Epithelial cell of proximal tubule (primary cell): ENCODE data around the gene UBE2J1. TPM values are rescaled to one million over a fixed set of nuclear protein-coding genes. Genes with fewer than 3 reads are reported as not detected.

Experiments
- DNase-seq: peaks from one replicate; pipeline ENCODE4 v3.0.0-alpha.2; 2011; ENCODE audit warnings: low read depth
- H3K4me3 ChIP-seq: 2 replicates; pipeline ENCODE4 v1.5.1; 2011; ENCODE audit warnings: low read depth, mild to moderate bottlenecking, low read length
- CTCF ChIP-seq: conservative IDR thresholded peaks from 2 replicates; pipeline ENCODE4 v1.5.1; 2012; ENCODE audit warnings: low read depth, mild to moderate bottlenecking, low read length
- total RNA-seq: library from RNA; depleted of rRNA; stranded (reverse); fragments of >200 nt; gene quantifications from 2 replicates; pipeline ENCODE4 v1.2.3, GENCODE V29; 2015

Gene UBE2J1
- total RNA-seq, 1 donor from 2014 or later = 47.2 TPM

GRCh38 chr6:89388846-89389245 is 36.3 kb upstream of the UBE2J1 start:
- no peak for TF ChIP-seq CTCF
- DNase-seq = no peak
- H3K4me3 ChIP-seq = no peak overlapping the region

DNA sequence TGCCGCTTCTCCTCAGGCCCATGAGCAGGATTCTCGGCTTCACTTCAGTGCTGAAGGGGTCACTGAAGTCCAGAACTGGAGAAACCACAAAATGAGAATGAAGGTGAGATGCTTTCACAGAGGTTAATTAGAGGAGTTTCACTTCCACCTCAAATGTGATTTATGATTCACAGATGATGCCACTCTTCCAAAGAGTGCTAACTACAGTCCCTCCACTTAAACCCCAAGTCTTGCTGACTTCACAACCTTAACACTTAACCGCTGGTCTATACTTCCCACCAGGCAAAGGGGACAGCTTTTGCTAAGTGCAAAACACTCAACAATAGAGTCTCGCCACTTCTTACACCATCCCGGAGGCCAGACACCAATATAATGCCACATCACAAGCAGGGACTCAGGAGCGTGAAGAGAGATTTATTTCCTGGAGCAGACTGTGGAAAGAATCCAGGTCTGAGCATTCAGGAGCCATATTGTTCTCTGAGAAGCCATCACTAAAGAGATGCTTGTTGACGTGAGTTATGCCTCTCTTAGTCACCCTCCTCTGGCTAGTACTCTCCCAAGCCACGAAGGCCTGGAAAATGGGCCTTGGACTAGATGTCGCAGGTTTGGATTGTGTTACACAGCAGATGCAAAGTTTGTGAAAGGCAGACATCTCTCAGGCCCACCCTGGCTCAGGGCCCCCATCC is 35.1 kb upstream of the UBE2J1 start:
- DNase-seq = no peak
- no peak overlapping the region for H3K4me3 ChIP-seq
- no peak for TF ChIP-seq CTCF

- TF ChIP-seq CTCF = no peak
- H3K4me3 ChIP-seq = no peak overlapping the region
- no peak for DNase-seq
Observed at GRCh38 chr6:89386917-89387491, 34.5 kb upstream of the UBE2J1 start.

GRCh38 chr6:89385846-89386245 is 33.3 kb upstream of the UBE2J1 start:
- TF ChIP-seq CTCF = no peak
- H3K4me3 ChIP-seq = no peak overlapping the region
- no peak for DNase-seq

- no peak for DNase-seq
Observed at GRCh38 chr6:89385156-89385667, 32.7 kb upstream of the UBE2J1 start.

GRCh38 chr6:89381031-89381430 is 28.5 kb upstream of the UBE2J1 start:
- no peak for DNase-seq
- H3K4me3 ChIP-seq = no peak overlapping the region
- TF ChIP-seq CTCF = no peak

More at GRCh38 chr6:89385156-89385667, 32.7 kb upstream of the UBE2J1 start:
- no peak overlapping the region for H3K4me3 ChIP-seq
- no peak for TF ChIP-seq CTCF

- no peak for DNase-seq
- no peak overlapping the region for H3K4me3 ChIP-seq
- no peak for TF ChIP-seq CTCF
Observed at GRCh38 chr6:89379281-89379680, 26.8 kb upstream of the UBE2J1 start.
